Lower leg skin (tissue), 3 donors: Measurements from ENCODE around the gene TMC4.

ENCODE experiments used
- POLR2A ChIP-seq, 2 donors: fragments of 450-650 bp; IDR thresholded peaks; one replicate each; pipeline ENCODE4 v1.6.1; 2016 to 2017; ENCODE audit warnings: antibody characterized with exemption in 2 of 2, mild to moderate bottlenecking in 1 of 2, moderate library complexity in 1 of 2
- TF ChIP-seq, protein P1 (sequence below), 3 donors: fragments of 450-650 bp; IDR thresholded peaks; one replicate each; pipeline ENCODE4 v1.5.1; 2016; ENCODE audit warnings: antibody characterized with exemption in 3 of 3, mild to moderate bottlenecking in 3 of 3, moderate library complexity in 2 of 3

DNA sequence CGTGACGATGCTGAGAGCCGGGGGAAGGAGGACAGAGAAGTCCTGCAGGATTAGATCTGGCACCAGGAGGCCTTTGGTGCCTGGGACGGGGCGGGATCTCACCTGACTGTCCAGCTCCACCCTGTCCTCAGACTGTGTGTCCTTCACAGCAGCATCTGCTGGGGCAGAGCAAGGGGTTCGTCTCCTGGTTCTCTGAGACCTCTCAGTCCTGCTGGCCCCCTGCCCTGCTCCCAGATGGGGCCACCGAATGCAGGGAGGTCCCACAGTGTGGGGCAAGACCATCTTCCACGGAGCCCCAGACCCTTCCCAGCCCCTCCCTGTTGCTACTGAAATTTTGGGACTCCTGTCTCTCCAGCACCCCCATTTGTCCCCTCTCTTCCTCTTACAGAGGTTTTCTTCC is 45.3 kb upstream of the TMC4 start:
- TF ChIP-seq, protein P1, sequence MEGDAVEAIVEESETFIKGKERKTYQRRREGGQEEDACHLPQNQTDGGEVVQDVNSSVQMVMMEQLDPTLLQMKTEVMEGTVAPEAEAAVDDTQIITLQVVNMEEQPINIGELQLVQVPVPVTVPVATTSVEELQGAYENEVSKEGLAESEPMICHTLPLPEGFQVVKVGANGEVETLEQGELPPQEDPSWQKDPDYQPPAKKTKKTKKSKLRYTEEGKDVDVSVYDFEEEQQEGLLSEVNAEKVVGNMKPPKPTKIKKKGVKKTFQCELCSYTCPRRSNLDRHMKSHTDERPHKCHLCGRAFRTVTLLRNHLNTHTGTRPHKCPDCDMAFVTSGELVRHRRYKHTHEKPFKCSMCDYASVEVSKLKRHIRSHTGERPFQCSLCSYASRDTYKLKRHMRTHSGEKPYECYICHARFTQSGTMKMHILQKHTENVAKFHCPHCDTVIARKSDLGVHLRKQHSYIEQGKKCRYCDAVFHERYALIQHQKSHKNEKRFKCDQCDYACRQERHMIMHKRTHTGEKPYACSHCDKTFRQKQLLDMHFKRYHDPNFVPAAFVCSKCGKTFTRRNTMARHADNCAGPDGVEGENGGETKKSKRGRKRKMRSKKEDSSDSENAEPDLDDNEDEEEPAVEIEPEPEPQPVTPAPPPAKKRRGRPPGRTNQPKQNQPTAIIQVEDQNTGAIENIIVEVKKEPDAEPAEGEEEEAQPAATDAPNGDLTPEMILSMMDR (IDR thresholded peaks at IDR 0.05) = no peak
- TF ChIP-seq POLR2A (IDR thresholded peaks at IDR 0.05) = no peak
